ENCODE measurements around the gene BPIFA1. TPM values are rescaled to one million over a fixed set of nuclear protein-coding genes. Genes with fewer than 3 reads are reported as not detected.

The BPIFA1 gene
- total RNA-seq, 1 experiment from 2014 or later: not detected

GRCh38 chr20:33187491-33187890 lies 48.3 kb upstream of the BPIFA1 start (continued):
- TF ChIP-seq HMGA2 (CRISPR knock-in tag; IDR thresholded peaks at IDR 0.05) (no peak), ATF2 (CRISPR knock-in tag; IDR thresholded peaks at IDR 0.05; ENCODE audit: borderline replicate concordance, low read depth) (no peak), E2F4 (CRISPR knock-in tag; IDR thresholded peaks at IDR 0.05; ENCODE audit: borderline replicate concordance, low read depth) (no peak), USF2 (CRISPR knock-in tag; IDR thresholded peaks at IDR 0.05) (no peak), AFF4 (CRISPR knock-in tag; IDR thresholded peaks at IDR 0.05; ENCODE audit: borderline replicate concordance) (no peak), E2F1 (CRISPR knock-in tag; IDR thresholded peaks at IDR 0.05) (no peak), ESRRA (CRISPR knock-in tag; IDR thresholded peaks at IDR 0.05; ENCODE audit: borderline replicate concordance) (no peak), KAT7 (CRISPR knock-in tag; IDR thresholded peaks at IDR 0.05; ENCODE audit: borderline replicate concordance) (no peak), ZBTB43 (CRISPR knock-in tag; IDR thresholded peaks at IDR 0.05) (no peak)

GRCh38 chr20:33188421-33188820 lies 47.4 kb upstream of the BPIFA1 start:
- Mint-ChIP-seq H3K27ac (peak overlapping the region; percentile 74; the same call in 1 of the 2 replicates), H3K27me3 (ENCODE audit: low read depth) (peaks cover 3% of the 10 kb centered on the region; the same call in 1 of the 2 replicates), H3K36me3 (peaks cover 8% of the 10 kb centered on the region), H3K9me3 (peaks cover 7% of the 10 kb centered on the region), H3K4me1 (peaks cover 4% of the 10 kb centered on the region), H3K4me3 (no peak overlapping the region)
- ChIA-PET POLR2A (no interaction called here), CTCF (no interaction called here)
- no peak for TF ChIP-seq ESRRA (CRISPR knock-in tag; IDR thresholded peaks at IDR 0.05; ENCODE audit: borderline replicate concordance)
- no peak for TF ChIP-seq ZNF532 (CRISPR knock-in tag; IDR thresholded peaks at IDR 0.05; ENCODE audit: borderline replicate concordance)
- TF ChIP-seq GTF2I (CRISPR knock-in tag; conservative IDR thresholded peaks at IDR 0.05): no peak
- TF ChIP-seq PREB (CRISPR knock-in tag; IDR thresholded peaks at IDR 0.05; ENCODE audit: borderline replicate concordance): no peak
- TF ChIP-seq FOXP4 (CRISPR knock-in tag; IDR thresholded peaks at IDR 0.05): no peak
- TF ChIP-seq MAX (CRISPR knock-in tag; IDR thresholded peaks at IDR 0.05): no peak
- DNase-seq (ENCODE audit: low spot score): no peak
- ATAC-seq: no peak; the same call in 1 of the 2 replicates
